WI38 (cell line): Measurements from ENCODE around the gene SERINC2.

Source experiments
- H3K4me3 ChIP-seq: 2 replicates; pipeline ENCODE4 v1.5.1; 2011; ENCODE audit warnings: low read depth, mild to moderate bottlenecking, control low read depth, low read length
- TF ChIP-seq, protein P1 (sequence below): IDR thresholded peaks from 2 replicates; pipeline ENCODE4 v1.5.1; 2012; ENCODE audit warnings: low read depth, mild to moderate bottlenecking, control low read depth, low read length

Gene SERINC2

DNA sequence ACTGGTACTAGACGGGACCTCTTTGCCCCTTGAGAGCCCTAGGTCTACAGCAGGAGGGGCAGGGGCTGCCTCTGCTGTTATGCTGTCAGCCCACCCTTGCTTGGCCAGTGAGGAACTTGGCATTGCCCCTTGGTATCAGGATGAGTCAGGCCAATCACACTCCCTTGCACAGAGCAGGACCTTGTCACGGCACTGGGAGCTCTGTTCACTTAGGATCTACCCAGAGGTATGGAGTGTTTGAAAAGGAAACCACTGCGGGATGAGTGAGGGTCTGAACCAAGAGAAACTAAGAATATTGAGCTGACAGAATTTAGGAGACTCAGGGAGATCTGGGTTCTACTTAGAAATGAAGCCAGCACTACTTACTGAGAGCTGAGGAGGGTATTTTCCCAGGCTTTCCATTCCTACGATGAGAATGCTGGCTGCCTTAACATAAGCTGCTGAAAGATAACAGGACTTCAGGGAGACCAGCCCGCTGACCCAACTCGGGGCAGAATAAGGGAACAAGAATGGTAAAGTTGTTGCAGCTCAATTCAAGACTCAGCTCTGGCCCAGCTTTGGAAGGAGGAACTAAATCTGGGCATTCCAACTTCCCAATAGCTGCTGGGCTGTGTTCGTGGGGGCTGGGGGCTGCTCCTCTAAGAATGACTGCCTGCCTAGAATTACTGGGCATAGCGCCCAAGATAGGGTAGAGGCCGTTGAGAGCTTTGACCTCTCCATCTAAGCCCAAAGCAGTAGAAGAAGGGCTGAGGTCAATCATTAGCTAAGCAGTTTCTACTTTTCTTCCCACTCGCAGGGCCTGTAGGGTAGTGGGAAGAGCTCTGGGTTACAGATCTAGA is 41.7 kb upstream of the SERINC2 start:
- TF ChIP-seq, protein P1, sequence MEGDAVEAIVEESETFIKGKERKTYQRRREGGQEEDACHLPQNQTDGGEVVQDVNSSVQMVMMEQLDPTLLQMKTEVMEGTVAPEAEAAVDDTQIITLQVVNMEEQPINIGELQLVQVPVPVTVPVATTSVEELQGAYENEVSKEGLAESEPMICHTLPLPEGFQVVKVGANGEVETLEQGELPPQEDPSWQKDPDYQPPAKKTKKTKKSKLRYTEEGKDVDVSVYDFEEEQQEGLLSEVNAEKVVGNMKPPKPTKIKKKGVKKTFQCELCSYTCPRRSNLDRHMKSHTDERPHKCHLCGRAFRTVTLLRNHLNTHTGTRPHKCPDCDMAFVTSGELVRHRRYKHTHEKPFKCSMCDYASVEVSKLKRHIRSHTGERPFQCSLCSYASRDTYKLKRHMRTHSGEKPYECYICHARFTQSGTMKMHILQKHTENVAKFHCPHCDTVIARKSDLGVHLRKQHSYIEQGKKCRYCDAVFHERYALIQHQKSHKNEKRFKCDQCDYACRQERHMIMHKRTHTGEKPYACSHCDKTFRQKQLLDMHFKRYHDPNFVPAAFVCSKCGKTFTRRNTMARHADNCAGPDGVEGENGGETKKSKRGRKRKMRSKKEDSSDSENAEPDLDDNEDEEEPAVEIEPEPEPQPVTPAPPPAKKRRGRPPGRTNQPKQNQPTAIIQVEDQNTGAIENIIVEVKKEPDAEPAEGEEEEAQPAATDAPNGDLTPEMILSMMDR, result no peak
- H3K4me3 ChIP-seq, result no peak overlapping the region

GRCh38 chr1:31372051-31372450 is 41.0 kb upstream of the SERINC2 start:
- no peak overlapping the region for H3K4me3 ChIP-seq
- TF ChIP-seq, protein P1, result no peak

- H3K4me3 ChIP-seq, result peak overlapping the region; percentile 54
- TF ChIP-seq, protein P1, result no peak
Measured at GRCh38 chr1:31372751-31373055, 40.3 kb upstream of the SERINC2 start.

DNA sequence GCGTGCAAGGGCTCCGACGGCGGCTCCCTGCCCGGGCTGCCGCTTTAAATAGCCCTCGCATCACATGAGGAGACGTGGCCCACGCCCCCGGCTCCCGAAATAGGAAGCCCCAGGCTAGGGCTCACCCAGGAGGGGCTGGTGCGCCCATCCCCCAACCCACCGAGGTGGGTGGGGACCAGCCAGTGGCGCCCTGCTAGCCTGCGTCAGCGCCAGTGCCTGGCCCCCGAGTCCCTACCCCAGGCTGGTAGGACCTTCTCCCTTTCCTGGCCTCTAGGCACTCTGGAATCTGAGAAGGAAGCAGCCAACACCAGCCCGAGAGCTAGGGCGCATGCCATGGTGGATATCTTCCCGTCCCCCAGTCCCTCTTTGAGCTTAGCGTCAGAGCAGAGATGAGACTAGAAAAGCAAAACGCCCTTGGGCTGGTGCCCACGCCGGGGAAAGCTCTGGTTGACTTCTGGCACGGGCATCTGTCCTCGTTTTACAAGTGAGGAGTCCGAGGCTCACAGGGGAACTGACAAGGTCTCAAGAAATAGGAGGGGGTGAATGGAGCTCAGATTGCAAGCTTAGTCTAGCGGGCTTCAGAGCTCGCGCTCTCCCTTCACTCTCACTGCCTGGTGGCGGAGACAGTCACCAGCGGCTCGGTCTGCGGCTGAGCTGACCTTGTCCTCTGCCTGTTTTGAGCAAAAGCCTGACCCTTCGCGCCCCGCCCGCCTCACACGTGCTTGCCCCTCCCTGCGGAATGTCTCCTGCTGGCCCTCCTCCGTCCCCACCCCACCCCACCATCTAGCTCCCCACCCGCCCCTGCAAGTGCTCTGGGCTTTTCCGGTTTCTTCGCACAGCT is 39.7 kb upstream of the SERINC2 start, which contains the start of gene FABP3:
TSS of gene FABP3 (minus strand) at position 21 of the 841 bp plus-strand sequence. CDS start 62 bp downstream, outside the sequence.
- H3K4me3 ChIP-seq, result peak within 1 kb of the TSS; percentile 54
- TF ChIP-seq, protein P1, result no peak

GRCh38 chr1:31373897-31374486 is 39.0 kb upstream of the SERINC2 start:
- TF ChIP-seq, protein P1, result no peak
- H3K4me3 ChIP-seq, result no peak overlapping the region

DNA sequence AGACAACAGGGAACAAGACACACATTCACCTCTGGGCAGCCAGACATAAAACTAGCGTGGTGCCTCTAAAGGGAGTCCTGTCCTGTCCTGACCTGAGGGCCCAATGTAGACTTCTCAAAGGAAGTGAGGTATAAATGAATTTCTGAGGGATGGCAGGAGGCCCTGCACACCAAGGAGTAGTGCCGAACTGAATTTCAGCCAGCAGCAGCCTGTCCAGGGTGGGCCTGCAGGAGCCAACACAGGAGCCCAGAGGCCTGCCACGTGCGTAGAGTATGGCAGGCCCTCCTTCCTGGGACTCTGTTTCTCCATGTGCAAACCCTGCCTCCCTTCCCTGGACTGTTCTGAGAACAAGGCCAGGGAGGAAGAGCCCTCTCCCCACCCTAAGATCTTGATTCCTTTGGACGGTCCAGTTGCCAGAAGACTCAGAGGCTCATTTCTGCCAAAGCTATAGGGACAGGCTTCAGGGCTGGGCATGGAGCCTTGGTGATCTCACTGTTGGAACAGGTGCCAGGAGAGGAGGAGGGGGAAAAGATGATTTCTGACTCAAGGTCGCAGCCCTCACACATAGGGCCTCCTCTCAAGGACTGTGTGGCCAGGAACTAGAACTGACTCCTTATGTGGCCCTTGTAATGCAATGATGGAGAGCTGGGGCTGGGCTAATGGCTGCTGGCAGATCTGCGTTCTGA is 38.4 kb upstream of the SERINC2 start:
- TF ChIP-seq, protein P1, result no peak
- H3K4me3 ChIP-seq, result no peak overlapping the region
